H9 (cell line): Measurements from ENCODE around the gene CNNM2. TPM values are rescaled to one million over a fixed set of nuclear protein-coding genes. Genes with fewer than 3 reads are reported as not detected.

Experiments used
- DNase-seq: peaks from one replicate; pipeline ENCODE4 v3.0.0-alpha.2; 2017
- H2AFZ ChIP-seq: one replicate; pipeline ENCODE4 v1.6.1; 2013; ENCODE audit warnings: mild to moderate bottlenecking, low read length, control low read depth, moderate library complexity
- H2AK5ac ChIP-seq: 2 replicates; pipeline ENCODE4 v1.6.1; 2013; ENCODE audit warnings: low read length, control low read depth, mixed read lengths; ENCODE audit not compliant: insufficient read length
- H2BK120ac ChIP-seq: one replicate; pipeline ENCODE4 v1.6.1; 2013; ENCODE audit warnings: low read depth, mild to moderate bottlenecking, low read length, control low read depth, inconsistent platforms; ENCODE audit not compliant: poor library complexity, severe bottlenecking
- H2BK12ac ChIP-seq: 2 replicates; pipeline ENCODE4 v1.6.1; 2013; ENCODE audit warnings: low read length, control low read depth, mixed read lengths, low read depth; ENCODE audit not compliant: insufficient read length
- H2BK15ac ChIP-seq: 2 replicates; pipeline ENCODE4 v1.6.1; 2013; ENCODE audit warnings: low read depth, low read length, control low read depth
- H2BK20ac ChIP-seq: one replicate; pipeline ENCODE4 v1.6.1; 2013; ENCODE audit warnings: low read depth, mild to moderate bottlenecking, low read length, control low read depth, inconsistent platforms; ENCODE audit not compliant: poor library complexity, severe bottlenecking
- H2BK5ac ChIP-seq: 2 replicates; pipeline ENCODE4 v1.6.1; 2013; ENCODE audit warnings: low read length, control low read depth, mixed read lengths; ENCODE audit not compliant: insufficient read length
- H3K14ac ChIP-seq: 2 replicates; pipeline ENCODE4 v1.6.1; 2013; ENCODE audit warnings: low read length, control low read depth; ENCODE audit not compliant: insufficient read depth
- H3K18ac ChIP-seq: 2 replicates; pipeline ENCODE4 v1.6.1; 2013; ENCODE audit warnings: low read depth, mild to moderate bottlenecking, mixed read lengths, low read length, control low read depth; ENCODE audit not compliant: insufficient read length
- H3K23ac ChIP-seq: 2 replicates; pipeline ENCODE4 v1.6.1; 2013; ENCODE audit warnings: low read length, control low read depth, mixed read lengths, low read depth; ENCODE audit not compliant: insufficient read length
- H3K23me2 ChIP-seq: 2 replicates; pipeline ENCODE4 v1.6.1; 2013; ENCODE audit warnings: low read depth, mild to moderate bottlenecking, mixed read lengths, low read length, control low read depth; ENCODE audit not compliant: insufficient read length, poor library complexity, severe bottlenecking
- H3K27ac ChIP-seq: 2 replicates; pipeline ENCODE4 v1.5.1; 2013; ENCODE audit warnings: low read length, control low read depth, mixed read lengths, low read depth; ENCODE audit not compliant: insufficient read length
- H3K27me3 ChIP-seq: 2 replicates; pipeline ENCODE4 v1.6.1; 2013; ENCODE audit warnings: low read length, control low read depth, inconsistent platforms; ENCODE audit not compliant: insufficient read depth
- H3K4ac ChIP-seq: 2 replicates; pipeline ENCODE4 v1.6.1; 2013; ENCODE audit warnings: low read depth, mild to moderate bottlenecking, control low read depth, inconsistent platforms, low read length, moderate library complexity
- H3K4me1 ChIP-seq: 2 replicates; pipeline ENCODE4 v1.6.1; 2013; ENCODE audit warnings: low read length, control low read depth, inconsistent platforms; ENCODE audit not compliant: insufficient read depth
- H3K4me2 ChIP-seq: 2 replicates; pipeline ENCODE4 v1.6.1; 2013; ENCODE audit warnings: low read length, control low read depth, mixed read lengths; ENCODE audit not compliant: insufficient read length, insufficient read depth
- H3K56ac ChIP-seq: 2 replicates; pipeline ENCODE4 v1.6.1; 2013; ENCODE audit warnings: low read depth, mild to moderate bottlenecking, mixed read lengths, low read length, control low read depth; ENCODE audit not compliant: insufficient read length
- H3K79me1 ChIP-seq: 2 replicates; pipeline ENCODE4 v1.6.1; 2013; ENCODE audit warnings: low read depth, mild to moderate bottlenecking, moderate library complexity, low read length, control low read depth, inconsistent platforms; ENCODE audit not compliant: insufficient read depth, poor library complexity, severe bottlenecking
- H3K79me2 ChIP-seq: 2 replicates; pipeline ENCODE4 v1.6.1; 2013; ENCODE audit warnings: low read length, control low read depth, inconsistent platforms; ENCODE audit not compliant: insufficient read depth
- H3K9ac ChIP-seq: 2 replicates; pipeline ENCODE4 v1.6.1; 2013; ENCODE audit warnings: low read length, control low read depth, mixed read lengths; ENCODE audit not compliant: insufficient read length; ENCODE audit errors: extremely low read depth
- H3K9me3 ChIP-seq: one replicate; pipeline ENCODE4 v1.6.1; 2013; ENCODE audit warnings: low read depth, low read length, inconsistent platforms; ENCODE audit not compliant: control insufficient read depth
- H3T11ph ChIP-seq: one replicate; pipeline ENCODE4 v1.6.1; 2013; ENCODE audit warnings: mild to moderate bottlenecking, low read length, control low read depth, inconsistent platforms
- H4K20me1 ChIP-seq: one replicate; pipeline ENCODE4 v1.6.1; 2013; ENCODE audit not compliant: control insufficient read depth, insufficient read length, insufficient read depth
- H4K5ac ChIP-seq: 2 replicates; pipeline ENCODE4 v1.6.1; 2013; ENCODE audit warnings: low read depth, mild to moderate bottlenecking, mixed read lengths, low read length, control low read depth; ENCODE audit not compliant: insufficient read length
- H4K8ac ChIP-seq: replicated peaks from 2 replicates; pipeline ENCODE4 v1.6.1; 2013; ENCODE audit warnings: low read length, control low read depth, mixed read lengths, low read depth; ENCODE audit not compliant: insufficient read length
- H4K91ac ChIP-seq: 2 replicates; pipeline ENCODE4 v1.6.1; 2013; ENCODE audit warnings: low read depth, mild to moderate bottlenecking, moderate library complexity, mixed read lengths, low read length, control low read depth; ENCODE audit not compliant: insufficient read length
- H3K27ac Mint-ChIP-seq, 3 experiments: 2 replicates in 2 of 3; 3 replicates in 1 of 3; pipeline ENCODE4 v1.8.0; 2020 to 2021; ENCODE audit warnings: mixed read lengths in 3 of 3, mild to moderate bottlenecking in 1 of 3, moderate library complexity in 1 of 3
- H3K27me3 Mint-ChIP-seq: 2 replicates; pipeline ENCODE4 v1.8.0; 2021; ENCODE audit warnings: low read depth, mild to moderate bottlenecking, moderate library complexity, mixed read lengths
- H3K36me3 Mint-ChIP-seq, 3 experiments: 2 replicates in 2 of 3; 3 replicates in 1 of 3; pipeline ENCODE4 v1.8.0; 2020 to 2021; ENCODE audit warnings: low read depth in 3 of 3, mixed read lengths in 3 of 3; ENCODE audit not compliant: insufficient read depth in 1 of 3
- H3K4me1 Mint-ChIP-seq, 2 experiments: 2 replicates each; pipeline ENCODE4 v1.8.0; 2020; ENCODE audit warnings: mixed read lengths in 2 of 2
- H3K4me3 Mint-ChIP-seq, 2 experiments: 2 replicates in 1 of 2; 3 replicates in 1 of 2; pipeline ENCODE4 v1.8.0; 2020 to 2021; ENCODE audit warnings: mild to moderate bottlenecking in 2 of 2, mixed read lengths in 2 of 2, moderate library complexity in 1 of 2
- H3K9me3 Mint-ChIP-seq, 2 experiments: 2 replicates in 1 of 2; 3 replicates in 1 of 2; pipeline ENCODE4 v1.8.0; 2020; ENCODE audit warnings: mild to moderate bottlenecking in 2 of 2, mixed read lengths in 2 of 2, moderate library complexity in 1 of 2
- CTCF ChIP-seq: fragments of 200-600 bp; sonication (generic); conservative IDR thresholded peaks from 3 replicates; pipeline ENCODE4 v1.8.0; 2021; ENCODE audit warnings: antibody characterized with exemption, mild to moderate bottlenecking
- WGBS: extraction: QIAGEN DNeasy Blood & Tissue Kit; methylation state at CpG from one replicate; pipeline ENCODE4 v1.1.7; 2013; ENCODE audit warnings: missing lambda C conversion rate, low lambda C conversion rate, mixed read lengths; ENCODE audit not compliant: insufficient read length; ENCODE audit errors: extremely low coverage; 5-methylcytosine and 5-hydroxymethylcytosine counted together
- total RNA-seq: library from RNA; stranded (reverse); gene quantifications from 2 replicates; pipeline ENCODE4 v1.2.1, GENCODE V29; 2021

CNNM2 gene
- total RNA-seq, 1 experiment from 2014 or later = 17.5 TPM

DNA sequence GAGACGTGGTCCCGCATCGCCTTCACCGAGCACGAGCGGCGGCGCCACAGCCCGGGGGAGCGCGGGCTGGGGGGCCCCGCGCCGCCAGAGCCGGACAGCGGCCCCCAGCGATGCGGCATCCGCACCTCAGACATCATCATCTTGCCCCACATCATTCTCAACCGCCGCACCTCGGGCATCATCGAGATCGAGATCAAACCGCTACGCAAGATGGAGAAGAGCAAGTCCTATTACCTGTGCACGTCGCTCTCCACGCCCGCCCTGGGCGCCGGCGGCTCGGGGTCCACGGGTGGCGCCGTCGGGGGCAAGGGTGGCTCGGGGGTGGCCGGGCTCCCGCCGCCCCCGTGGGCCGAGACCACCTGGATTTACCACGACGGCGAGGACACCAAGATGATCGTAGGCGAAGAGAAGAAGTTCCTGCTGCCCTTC, 737 bp downstream of the CNNM2 start:
- Histone ChIP-seq H3K4me2 (peak overlapping the region; percentile 73), H3K9me3 (no peaks in the 10 kb centered on the region), H3K79me2 (no peaks in the 10 kb centered on the region), H3T11ph (no peak overlapping the region), H4K5ac (no peak overlapping the region), H3K18ac (peak overlapping the region; percentile 81), H2BK15ac (no peak overlapping the region), H3K23me2 (peaks cover 21% of the 10 kb centered on the region), H3K56ac (no peak overlapping the region), H4K91ac (no peak overlapping the region), H3K23ac (no peak overlapping the region), H3K27ac (no peak overlapping the region), H2BK20ac (no peak overlapping the region), H4K8ac (no peak overlapping the region), H3K4me1 (no peaks in the 10 kb centered on the region; the same call in 1 of the 2 replicates), H2BK12ac (no peak overlapping the region), H3K79me1 (no peaks in the 10 kb centered on the region), H3K4ac (no peak overlapping the region), H2BK5ac (no peak overlapping the region), H2BK120ac (no peak overlapping the region), H2AK5ac (no peak overlapping the region), H3K14ac (peak overlapping the region; percentile 87), H4K20me1 (no peaks in the 10 kb centered on the region), H3K9ac (peak overlapping the region; percentile 20), H2AFZ (no peak overlapping the region), H3K27me3 (peaks cover 6% of the 10 kb centered on the region; the same call in 1 of the 2 replicates)
- WGBS = no CpG with 5 or more reads among the region's 49 CpGs
- peak overlapping the region; percentile 92 to 93 for H3K4me3 Mint-ChIP-seq
- no peak for DNase-seq
- peaks cover 26% of the 10 kb centered on the region for H3K27me3 Mint-ChIP-seq
- H3K4me1 Mint-ChIP-seq = peaks cover 37 to 47% of the 10 kb centered on the region in 2 experiments
- no peak for TF ChIP-seq CTCF
- H3K9me3 Mint-ChIP-seq = no peaks in the 10 kb centered on the region; a peak in 1 of 5 replicates
- peak overlapping the region in 1 of 3 experiments; percentile 91; a peak in 2 of 7 replicates for H3K27ac Mint-ChIP-seq
- H3K36me3 Mint-ChIP-seq = peaks cover 0 to 14% (median 4%) of the 10 kb centered on the region in 3 experiments; a peak in 1 of 7 replicates
